ENCODE data around the gene TF.

TF gene

DNA sequence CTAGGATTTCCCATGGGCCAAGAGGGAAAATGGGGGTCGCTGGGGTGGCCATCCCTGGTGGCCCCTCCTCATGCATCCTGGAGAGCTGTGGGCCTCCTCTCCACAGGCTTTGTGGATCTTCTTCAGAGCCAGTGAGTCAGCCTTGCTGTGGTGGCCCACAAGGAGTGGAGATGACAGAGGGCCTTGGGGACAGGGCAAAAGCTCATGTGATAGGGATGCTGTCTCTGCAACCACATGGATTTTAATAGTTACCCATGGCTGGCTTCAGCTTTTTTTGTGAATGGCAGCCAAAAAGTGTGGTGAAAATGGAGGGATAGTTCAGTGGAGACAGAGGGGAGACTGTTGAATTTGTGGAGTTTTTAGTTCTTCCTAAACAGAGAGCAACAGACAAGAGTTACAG is 1.2 kb downstream of the TF start:
- no peak for DNase-seq (ENCODE audit: low spot score)

DNA sequence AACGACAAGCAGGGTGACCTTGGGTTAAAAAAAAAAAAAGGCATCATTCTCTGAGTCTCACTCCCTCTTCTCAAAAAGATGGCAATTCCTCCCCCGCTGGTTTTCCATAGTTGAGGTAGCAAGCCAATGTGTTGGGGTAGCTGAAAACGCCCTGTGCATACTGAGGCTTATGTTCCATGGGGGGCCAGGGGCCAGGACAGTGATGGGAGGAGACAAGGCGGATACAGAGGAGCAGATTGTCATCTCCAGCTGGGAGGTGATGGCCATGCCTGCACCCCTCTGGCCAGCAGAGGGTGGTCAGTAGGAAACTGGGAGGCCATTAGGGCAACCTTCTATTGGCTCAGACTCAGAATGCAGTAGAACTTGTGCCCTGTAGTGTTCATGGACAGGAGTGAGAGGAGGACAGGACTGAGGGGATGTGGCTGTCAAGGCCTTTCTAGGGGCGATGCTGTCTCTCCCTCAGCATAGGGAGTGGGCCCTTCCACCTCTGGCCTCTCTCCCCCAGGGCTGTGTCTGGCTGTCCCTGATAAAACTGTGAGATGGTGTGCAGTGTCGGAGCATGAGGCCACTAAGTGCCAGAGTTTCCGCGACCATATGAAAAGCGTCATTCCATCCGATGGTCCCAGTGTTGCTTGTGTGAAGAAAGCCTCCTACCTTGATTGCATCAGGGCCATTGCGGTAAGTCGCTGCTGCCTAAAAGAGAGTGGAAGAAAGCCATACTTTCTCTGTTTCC is 1.9 kb downstream of the TF start:
- no peak for DNase-seq (ENCODE audit: low spot score)

DNA sequence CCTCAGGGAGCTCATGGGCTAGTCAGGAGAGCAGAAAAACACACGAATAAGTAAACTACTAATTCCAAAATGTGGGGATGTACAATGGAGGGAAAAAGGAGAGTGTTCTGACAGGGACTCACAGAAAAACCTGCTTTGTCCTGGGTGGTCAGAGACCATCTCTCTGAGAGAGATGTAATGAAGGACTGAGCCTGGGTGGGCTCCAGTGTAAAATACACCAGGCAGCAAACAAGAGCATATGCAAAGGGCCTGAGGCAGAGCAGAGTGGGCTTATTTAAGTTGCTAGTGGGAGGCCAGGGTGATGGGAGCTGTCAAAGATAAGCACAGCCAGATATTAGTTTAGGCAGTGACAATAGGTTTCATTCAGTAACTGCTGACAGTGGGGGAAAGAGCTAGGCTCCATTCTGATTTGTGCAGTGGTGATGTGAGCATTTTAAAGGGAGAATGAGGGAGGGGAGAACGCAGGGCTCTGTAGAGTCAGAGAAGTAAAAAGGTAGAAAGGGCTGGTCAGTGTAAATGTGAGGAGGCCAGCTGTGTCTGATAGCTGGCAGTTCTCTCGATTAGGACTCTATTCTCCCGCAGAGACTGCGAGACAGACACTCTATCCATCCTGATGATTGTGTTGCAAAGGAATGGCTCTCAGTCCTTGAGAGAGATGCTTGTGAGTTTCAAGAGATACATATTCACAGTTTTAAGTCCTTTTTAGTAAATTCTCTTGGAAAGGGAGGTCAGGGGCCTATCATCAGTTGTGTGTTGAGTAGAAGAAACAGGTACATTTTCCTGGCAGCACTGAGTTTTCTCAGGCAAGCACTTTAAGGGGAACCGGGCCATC is 3.5 kb downstream of the TF start:
- DNase-seq (ENCODE audit: low spot score), result no peak

DNA sequence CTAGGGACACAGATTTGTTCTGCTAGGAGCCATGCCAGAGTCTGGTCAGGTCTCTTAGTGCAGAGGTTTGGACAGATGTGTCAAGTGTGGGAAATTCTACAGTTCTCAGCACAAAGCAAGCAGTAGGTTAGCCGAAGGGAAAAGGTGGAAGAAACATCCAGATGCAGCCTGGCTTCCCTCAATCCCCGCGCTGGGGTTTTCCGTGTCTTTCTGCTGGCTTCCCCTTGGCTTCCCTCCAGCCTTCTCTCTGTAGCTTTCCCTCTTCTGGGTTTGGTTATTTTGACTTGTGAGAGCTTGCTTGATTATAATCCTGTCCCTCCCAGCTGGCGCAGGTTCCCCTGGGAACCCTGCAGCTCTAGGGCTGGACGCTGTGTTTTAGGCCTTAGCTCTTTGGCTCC is 4.1 kb downstream of the TF start:
- no peak for DNase-seq (ENCODE audit: low spot score)

DNA sequence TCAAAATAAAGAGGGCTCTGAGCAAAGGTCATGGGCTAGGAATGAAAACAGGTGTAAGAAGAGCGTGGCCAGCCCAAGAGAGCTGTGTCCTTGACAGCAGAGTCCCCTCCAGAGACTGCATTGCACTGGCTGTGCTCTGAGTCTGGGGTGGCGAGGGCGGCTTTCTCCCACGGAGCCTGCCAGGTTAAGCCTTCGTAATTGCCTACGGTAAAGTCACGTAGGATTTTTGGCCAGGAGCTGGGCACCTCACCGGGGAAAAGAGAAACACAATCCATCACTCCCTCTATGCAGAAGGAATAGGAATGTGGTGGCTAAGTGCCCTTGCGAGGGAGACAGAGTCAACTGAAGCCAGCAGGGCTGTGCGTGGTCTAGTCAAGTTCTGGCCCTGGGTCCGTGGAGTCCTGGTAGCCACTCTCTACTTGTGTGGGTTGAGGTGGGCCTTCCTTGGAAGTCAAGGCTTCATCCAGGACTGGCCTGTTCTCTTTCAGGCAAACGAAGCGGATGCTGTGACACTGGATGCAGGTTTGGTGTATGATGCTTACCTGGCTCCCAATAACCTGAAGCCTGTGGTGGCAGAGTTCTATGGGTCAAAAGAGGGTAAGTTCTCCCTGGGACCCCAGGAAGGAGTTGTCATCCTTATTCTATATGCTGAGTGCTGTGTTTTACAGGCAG is 7.0 kb downstream of the TF start:
- DNase-seq (ENCODE audit: low spot score), result no peak

DNA sequence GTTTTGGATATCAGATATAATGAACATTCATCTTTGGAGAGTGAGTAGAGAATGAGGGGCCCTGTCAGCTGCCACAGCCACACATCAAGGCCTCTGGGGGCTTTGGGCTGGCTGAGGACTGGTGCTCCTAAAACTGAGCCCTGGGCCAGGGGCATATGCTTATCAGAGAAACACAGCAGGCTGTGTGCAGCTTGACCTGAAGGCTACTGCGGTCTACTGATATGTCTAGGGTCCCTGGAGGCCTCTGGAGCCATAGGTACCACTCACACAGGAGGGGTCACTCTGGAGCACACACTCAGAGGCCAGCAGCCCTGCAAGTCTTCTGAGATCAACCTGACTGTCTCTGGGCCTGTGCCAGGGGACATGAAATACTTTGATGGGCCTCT is 7.6 kb downstream of the TF start:
- no peak for DNase-seq (ENCODE audit: low spot score)

DNA sequence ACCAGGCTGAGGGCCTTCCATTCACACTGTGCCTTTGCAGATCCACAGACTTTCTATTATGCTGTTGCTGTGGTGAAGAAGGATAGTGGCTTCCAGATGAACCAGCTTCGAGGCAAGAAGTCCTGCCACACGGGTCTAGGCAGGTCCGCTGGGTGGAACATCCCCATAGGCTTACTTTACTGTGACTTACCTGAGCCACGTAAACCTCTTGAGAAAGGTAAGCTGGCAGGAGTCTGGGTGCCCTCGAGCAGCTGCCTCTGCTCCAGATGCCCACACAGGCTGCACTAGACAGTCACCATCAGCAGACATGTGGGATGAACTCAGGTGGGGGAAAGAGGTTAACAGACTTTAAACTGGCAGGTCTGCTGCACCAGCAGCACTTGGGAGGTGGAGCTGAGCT is 8.3 kb downstream of the TF start:
- no peak for DNase-seq (ENCODE audit: low spot score)

DNA sequence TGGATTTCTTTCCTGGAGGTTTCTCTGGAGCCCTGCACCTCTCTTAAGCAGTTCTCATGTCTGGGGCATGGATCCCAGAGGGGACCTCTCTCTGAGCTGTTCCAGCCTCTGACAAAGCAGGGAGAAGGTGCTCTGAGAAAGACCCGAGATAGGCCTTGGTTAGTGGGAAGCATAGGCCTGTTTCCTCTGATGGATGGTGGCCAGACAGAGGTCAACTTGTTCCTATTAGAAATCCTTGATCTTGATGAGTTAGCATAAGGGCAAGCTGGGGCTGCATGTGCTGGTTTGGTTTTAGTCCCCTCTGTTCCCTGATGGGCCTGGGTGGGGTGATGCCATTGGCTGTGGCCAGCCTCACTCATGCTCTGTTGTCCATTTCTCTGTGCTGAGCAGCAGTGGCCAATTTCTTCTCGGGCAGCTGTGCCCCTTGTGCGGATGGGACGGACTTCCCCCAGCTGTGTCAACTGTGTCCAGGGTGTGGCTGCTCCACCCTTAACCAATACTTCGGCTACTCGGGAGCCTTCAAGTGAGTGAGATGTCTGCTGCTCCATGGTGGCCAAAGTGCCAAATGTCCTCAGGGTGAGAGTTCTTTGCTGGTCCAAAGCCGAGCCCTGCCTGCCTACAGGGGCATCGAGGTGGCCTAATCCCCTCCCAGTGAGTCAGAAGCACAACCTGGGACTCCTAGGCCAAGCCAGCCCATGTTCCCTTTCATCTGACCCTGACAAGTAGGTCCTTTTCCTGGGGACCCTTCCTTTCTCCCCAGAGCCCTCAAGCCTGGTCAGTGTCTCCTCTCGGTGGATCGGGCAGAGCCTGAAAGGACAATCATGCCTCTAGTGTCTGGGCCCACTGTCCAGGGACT is 9.0 kb downstream of the TF start:
- no peak for DNase-seq (ENCODE audit: low spot score)

DNA sequence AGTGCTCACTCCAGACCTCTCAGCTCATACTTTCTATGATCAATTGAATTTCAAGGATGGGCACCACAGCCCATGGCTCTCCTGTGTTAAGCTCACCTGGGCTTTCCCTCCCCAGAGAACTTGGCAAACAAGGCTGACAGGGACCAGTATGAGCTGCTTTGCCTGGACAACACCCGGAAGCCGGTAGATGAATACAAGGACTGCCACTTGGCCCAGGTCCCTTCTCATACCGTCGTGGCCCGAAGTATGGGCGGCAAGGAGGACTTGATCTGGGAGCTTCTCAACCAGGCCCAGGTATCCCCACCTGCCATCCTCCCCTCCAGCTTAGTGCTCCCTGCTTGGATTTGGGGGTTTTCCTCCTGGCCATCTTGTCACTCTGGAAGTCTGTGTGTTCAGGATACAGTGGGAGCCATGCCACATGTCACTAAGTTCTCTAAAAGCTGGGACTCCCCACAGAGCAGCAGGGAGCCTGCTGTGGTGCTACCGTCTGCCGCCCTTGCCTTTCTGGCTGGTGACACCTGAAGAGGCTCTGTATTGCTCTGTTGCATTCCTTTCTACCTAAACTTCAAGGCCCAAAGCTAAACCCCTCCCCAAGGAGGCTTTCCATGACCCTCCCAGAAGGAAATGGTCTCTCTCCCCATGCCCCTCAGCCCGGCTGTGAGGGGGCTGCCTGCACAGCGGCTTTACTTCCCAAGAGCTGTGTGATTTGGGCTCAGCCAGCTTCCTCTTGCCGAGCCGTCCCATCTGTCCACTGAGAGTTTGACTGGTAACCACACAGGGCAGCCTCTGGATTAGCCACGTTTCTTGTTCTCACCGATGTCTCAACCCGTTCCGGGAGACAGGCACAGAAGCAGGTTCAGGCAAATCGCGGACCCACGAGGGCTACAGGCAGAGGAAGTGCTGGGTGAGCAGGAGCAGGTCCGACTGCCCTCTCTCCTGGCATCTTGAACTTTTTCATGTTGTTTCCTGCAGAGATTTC is 10.8 kb downstream of the TF start:
- DNase-seq (ENCODE audit: low spot score), result no peak

DNA sequence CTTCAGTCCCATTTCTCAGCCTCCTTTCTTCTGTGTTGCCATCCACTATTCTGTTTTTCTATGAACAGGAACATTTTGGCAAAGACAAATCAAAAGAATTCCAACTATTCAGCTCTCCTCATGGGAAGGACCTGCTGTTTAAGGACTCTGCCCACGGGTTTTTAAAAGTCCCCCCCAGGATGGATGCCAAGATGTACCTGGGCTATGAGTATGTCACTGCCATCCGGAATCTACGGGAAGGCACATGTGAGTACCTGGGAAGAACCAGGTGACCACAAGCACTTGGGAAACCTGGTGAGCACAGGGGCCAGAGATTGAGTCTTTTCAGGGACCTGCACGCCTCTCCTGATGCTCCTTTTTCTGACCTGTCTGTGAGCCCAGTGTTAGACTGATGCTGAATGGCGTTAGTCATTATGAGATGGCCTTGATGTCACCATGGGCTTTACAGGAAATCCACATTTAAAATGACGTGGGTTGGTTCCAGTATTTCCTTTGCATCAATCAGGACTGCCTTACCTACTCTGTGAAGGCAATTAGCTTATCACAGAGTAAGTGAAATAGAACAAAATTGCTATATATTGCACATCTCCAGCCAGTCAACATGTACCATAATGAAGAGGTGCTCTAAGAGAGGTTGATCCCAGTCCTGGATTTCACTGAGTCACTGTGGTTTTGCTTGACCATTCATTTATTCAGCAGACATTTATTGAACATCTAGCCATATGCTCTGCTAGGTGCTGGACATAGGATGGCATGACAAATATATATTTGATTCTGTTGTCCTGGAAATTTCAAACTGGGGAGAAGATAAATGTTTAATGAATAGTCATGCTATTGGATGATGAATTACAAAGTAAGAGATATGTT is 11.7 kb downstream of the TF start:
- no peak for DNase-seq (ENCODE audit: low spot score)

DNA sequence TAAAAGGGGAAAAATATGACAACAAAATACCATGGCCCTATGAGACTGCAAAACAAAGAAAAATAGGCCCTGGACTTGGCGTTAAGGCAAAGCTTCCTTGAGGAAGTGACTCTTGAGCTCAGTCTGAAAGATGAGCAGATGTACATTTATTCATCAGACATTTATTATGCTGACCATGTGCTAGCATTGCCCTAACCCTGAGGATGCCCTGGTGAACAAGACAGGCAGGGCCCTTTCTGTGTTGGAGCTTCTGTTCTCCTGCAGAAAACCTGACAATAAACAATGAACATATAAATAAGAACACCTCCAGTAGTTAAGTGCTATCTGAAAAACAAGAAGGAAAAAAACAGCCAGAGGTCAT is 12.4 kb downstream of the TF start:
- no peak for DNase-seq (ENCODE audit: low spot score)

DNA sequence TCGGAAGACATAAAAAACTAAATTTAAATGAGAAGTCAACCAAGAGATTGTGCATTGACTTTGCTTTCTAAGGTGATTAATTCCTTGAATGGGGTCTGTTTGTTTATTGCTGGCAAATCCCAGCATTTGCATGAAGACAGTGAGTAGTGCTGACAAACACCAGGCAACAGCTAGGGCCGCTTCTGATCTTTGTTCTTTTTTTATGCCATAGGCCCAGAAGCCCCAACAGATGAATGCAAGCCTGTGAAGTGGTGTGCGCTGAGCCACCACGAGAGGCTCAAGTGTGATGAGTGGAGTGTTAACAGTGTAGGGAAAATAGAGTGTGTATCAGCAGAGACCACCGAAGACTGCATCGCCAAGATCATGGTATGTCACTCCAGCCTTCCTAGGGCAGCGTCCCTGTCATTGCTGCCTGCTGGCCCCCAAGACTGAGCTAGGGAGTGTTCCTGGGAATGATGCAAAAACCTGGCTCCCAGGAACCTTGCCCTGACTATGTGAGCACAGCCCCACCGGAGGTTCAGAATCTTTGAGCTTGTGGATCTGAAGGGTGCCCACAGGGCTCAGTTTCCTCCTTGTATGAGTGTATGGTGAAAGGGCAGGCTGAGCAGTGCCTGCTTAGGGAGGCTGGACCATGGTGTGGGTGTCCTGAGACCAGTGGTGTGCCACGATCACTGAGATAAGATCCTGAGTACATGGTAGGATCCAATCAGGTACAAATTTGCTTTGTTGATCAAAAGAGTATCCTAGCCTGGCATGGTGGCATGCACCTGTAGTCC is 13.0 kb downstream of the TF start:
- DNase-seq (ENCODE audit: low spot score), result no peak

DNA sequence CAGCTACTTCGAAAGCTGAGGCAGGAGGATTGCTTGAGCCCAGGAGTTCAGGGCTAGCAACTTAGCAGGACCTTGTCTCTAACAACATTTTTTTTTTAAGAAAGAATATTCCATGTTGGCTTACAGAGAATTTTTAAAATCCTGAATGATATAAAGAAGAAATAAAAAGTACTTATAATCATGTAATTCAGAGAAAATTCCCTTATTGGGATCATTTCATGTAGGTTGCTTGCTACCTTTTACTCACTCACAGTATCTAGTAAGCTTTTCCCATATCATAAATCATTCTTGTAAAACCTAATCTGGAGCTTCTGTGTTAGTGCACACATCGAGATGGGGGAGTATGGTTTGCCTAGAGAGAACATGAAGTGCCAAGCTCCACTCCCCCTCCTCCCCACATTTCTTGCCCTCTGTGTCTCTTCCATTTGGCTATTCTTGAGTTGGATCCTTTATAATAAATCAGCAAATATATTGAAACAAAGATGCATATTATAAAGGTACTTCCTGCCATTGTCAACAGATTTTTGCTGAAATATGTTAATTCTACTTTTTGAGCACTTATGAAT is 13.6 kb downstream of the TF start:
- no peak for DNase-seq (ENCODE audit: low spot score)

DNA sequence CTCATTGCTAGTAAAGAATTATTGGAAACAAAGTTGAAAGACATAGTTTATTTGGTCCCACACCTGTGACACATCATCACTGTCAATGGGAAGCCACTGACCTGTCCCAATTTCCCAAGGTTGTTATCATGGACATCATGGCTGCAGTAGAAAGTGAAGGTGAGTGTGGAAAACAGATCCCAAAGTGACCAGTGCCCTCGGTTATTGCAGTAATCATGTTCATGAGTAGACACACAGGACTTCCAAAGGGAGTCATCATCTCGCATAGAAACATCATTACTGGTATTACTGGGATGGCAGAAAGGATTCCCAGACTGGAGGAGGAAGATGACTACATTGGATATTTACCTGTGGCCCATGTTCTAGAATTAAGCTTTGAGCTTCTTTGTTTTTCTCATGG is 14.7 kb downstream of the TF start:
- no peak for DNase-seq (ENCODE audit: low spot score)

DNA sequence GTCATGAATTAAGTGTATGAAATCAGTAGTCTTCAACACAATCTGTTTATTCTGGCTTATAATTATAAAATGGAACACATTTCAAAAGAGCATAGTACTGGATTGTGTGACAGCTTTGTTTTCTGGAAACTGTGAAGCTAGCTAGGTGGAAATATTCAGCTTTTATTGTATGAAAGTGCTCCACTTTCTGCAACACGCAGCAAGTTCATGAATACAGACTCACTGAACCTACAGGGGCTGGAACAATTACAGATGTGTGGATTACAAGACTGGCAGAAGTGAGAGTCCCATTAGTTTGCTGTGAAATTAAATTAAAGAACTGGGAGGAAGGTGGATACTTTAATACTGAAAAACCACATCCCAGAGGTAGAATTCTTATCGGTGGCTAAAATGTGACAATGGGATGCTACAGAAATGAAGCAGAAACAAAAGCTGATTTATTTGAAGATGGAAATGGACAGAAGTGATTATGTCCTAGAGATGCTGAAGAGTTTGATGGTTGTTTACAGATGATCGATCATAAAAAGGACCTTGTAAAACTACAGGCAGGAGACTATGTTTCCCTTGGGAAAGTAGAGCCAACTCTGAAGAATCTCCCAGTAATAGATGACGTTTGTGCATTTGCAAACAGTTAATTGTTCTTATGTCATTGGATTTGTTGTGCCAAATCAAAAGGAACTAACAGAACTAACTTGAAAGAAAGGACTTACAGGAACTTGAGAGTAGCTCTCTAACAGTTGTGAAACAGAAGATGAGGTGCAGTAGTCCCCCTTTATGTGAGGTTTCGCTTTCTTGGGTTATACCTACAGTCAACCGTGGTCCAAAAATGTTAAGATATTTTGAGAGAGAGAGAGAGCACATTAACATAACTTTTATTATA is 15.7 kb downstream of the TF start:
- no peak for DNase-seq (ENCODE audit: low spot score)

DNA sequence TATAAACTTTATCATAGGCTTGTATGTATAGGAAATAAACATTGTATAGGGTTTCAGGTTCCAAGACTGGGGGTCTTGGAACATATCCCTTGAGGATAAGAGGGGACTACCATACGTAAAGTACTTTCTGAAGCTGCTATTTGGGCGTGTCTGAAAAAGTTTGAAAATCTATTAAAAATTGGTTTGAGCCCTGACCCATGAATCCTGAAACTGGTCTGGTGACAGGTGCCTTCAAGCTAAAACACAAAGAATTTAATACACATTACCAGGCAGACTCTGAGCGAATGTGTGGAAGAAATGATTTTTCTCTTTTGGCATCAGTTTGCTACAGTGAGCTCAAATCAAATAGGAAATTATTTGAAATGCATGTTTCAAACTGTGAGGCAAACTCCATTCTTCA is 16.3 kb downstream of the TF start:
- DNase-seq (ENCODE audit: low spot score), result no peak

DNA sequence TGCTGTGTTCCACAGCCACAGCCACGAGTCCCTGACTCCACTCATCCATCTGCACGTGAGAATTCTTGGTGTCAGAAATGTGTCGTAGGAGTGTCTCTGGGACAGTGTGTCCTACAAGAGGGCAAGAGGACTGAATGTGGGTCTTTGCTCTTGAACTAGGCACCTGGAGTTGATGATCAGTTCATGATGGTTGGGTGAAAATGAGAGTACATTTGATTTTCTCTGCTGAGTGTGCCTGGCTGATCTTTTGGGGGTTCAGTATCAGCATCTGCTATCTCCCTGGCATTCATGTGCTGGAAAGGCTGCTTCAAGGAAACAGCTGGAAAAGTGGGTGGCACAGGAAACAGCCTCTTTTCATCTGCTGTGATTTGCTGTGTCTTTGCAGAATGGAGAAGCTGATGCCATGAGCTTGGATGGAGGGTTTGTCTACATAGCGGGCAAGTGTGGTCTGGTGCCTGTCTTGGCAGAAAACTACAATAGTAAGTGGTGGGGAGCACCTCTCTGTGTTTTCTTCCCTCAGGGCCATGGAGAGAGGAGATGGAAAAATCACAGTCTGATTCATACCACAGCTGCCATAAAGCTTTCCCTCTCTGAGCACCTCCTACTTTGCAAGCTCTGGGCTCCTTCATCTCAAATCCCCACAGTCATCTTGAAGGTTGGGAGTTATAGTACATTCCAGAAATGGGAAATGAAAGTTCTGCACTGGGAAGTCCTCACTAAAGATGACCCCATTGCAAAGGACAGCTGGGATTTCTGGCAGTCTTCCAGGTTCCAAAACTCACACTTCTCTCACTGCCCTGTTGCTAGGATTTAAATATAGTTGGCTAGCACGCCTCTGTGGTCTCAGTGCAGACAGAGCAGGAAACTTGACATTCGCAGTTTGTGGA is 17.8 kb downstream of the TF start:
- DNase-seq (ENCODE audit: low spot score), result no peak
